K562 (cell line): ENCODE data around the gene KRTAP5-6. TPM values are rescaled to one million over a fixed set of nuclear protein-coding genes. Genes with fewer than 3 reads are reported as not detected.

Experiments used
- ATAC-seq: fragments of 200-7000 bp; cut with Tn5 transposase; 3 replicates; pipeline ENCODE4 v1.9.1; 2020; ENCODE audit warnings: moderate library complexity
- BruUV-seq: library from RNA; stranded (reverse); fragments of 400-500 nt; replicated peaks from 2 replicates; lab custom pipeline; 2021; lab: Mats Ljungman, UMichigan
- CTCF ChIA-PET: fragments of 300-600 bp; formaldehyde crosslinking; extraction: SDS; loops from one replicate; lab custom pipeline; 2021; ENCODE audit warnings: low intra/inter-chr PET ratio; lab: Yijun Ruan, JAX
- POLR2A ChIA-PET: fragments of 300-600, 350-650 bp; sonication (Branson Sonifier 250); formaldehyde crosslinking; extraction: SDS; loops from one replicate; lab custom pipeline; 2021; ENCODE audit warnings: antibody characterized with exemption, inconsistent platforms; lab: Yijun Ruan, JAX
- DNase-seq, 4 experiments: peaks; one replicate each; pipeline versions ENCODE4 v3.0.0 to v3.0.0-alpha.2; 2011 to 2018; ENCODE audit warnings: low spot score in 3 of 4, mixed read lengths in 3 of 4; ENCODE audit errors: extremely low read depth in 1 of 4
- FAIRE-seq: peaks from 2 replicates; lab custom pipeline; 2011; peaks lifted over from hg19 to GRCh38; lab: Jason Lieb, UNC
- H2AFZ ChIP-seq: 2 replicates; pipeline ENCODE4 v1.6.0; 2011; ENCODE audit warnings: low read depth, low read length, control low read depth, inconsistent platforms
- H3K27ac ChIP-seq: fragments of 200-600 bp; 3 replicates; pipeline ENCODE4 v1.8.0; 2011; ENCODE audit warnings: low read depth, mild to moderate bottlenecking, control low read depth, inconsistent platforms, low read length, moderate library complexity, mixed read lengths; ENCODE audit errors: extremely low read depth
- H3K27me3 ChIP-seq, 2 experiments: fragments of 300-600 bp in 1 of 2; 2 replicates in 1 of 2; 3 replicates in 1 of 2; pipeline versions ENCODE4 v1.6.0 to v1.8.0; 2011; ENCODE audit warnings: inconsistent platforms in 2 of 2, low read length in 2 of 2, mild to moderate bottlenecking in 1 of 2, mixed read lengths in 1 of 2, moderate library complexity in 1 of 2; ENCODE audit not compliant: control insufficient read depth in 2 of 2, insufficient read depth in 2 of 2
- H3K36me3 ChIP-seq: fragments of 300-600 bp; 3 replicates; pipeline ENCODE4 v1.8.0; 2011; ENCODE audit warnings: mild to moderate bottlenecking, low read length, inconsistent platforms; ENCODE audit not compliant: control insufficient read depth, insufficient read depth
- H3K4me1 ChIP-seq, 2 experiments: fragments of 200-600 bp in 1 of 2; replicated peaks in 1 of 2; 2 replicates in 1 of 2; 3 replicates in 1 of 2; pipeline versions ENCODE4 v1.5.1 to v1.8.0; 2011; ENCODE audit warnings: inconsistent platforms in 2 of 2, low read length in 2 of 2, mild to moderate bottlenecking in 1 of 2, mixed read lengths in 1 of 2, moderate library complexity in 1 of 2; ENCODE audit not compliant: control insufficient read depth in 2 of 2, insufficient read depth in 2 of 2
- H3K4me2 ChIP-seq: 2 replicates; pipeline ENCODE4 v1.6.1; 2011; ENCODE audit warnings: low read length, control low read depth, inconsistent platforms, mixed read lengths; ENCODE audit not compliant: insufficient read depth
- H3K4me3 ChIP-seq: fragments of 200-600 bp; sonication (generic), shearing (Covaris generic); 2 replicates; pipeline ENCODE4 v1.5.1; 2016; ENCODE audit warnings: control low read depth, inconsistent platforms
- H3K79me2 ChIP-seq: fragments of 200-600 bp; 3 replicates; pipeline ENCODE4 v1.8.0; 2011; ENCODE audit warnings: low read length, inconsistent platforms; ENCODE audit not compliant: control insufficient read depth, insufficient read depth
- H3K9ac ChIP-seq, 2 experiments: 2 replicates each; pipeline versions ENCODE4 v1.6.0 to v1.6.1; 2011; ENCODE audit warnings: low read depth in 2 of 2, low read length in 2 of 2, control low read depth in 1 of 2, inconsistent platforms in 1 of 2, mild to moderate bottlenecking in 1 of 2, mixed read lengths in 1 of 2; ENCODE audit not compliant: insufficient read depth in 1 of 2
- H3K9me1 ChIP-seq: one replicate; pipeline ENCODE4 v1.6.0; 2011; ENCODE audit warnings: inconsistent platforms, mild to moderate bottlenecking, low read length, moderate library complexity; ENCODE audit not compliant: control insufficient read depth, insufficient read depth
- H3K9me3 ChIP-seq: replicated peaks from 2 replicates; pipeline ENCODE4 v1.5.1; 2011; ENCODE audit warnings: low read depth, low read length, inconsistent platforms; ENCODE audit not compliant: control insufficient read depth, insufficient read depth
- H4K20me1 ChIP-seq: replicated peaks from 2 replicates; pipeline ENCODE4 v1.6.1; 2011; ENCODE audit warnings: low read length, inconsistent platforms, mixed read lengths; ENCODE audit not compliant: control insufficient read depth, insufficient read depth
- FOSL1 ChIP-seq: fragments of 200-800 bp; sonication (Bioruptor generic); conservative IDR thresholded peaks from 2 replicates; pipeline ENCODE4 v1.6.1; 2016; ENCODE audit warnings: missing genetic modification characterization, missing compliant biosample characterization
- MAFF ChIP-seq: IDR thresholded peaks from 2 replicates; pipeline ENCODE4 v1.6.1; 2012; ENCODE audit warnings: low read length, improper control_type of control experiment
- MAFK ChIP-seq: IDR thresholded peaks from 2 replicates; pipeline ENCODE4 v1.6.1; 2011; ENCODE audit warnings: low read length, improper control_type of control experiment
- NFE2 ChIP-seq: IDR thresholded peaks from 2 replicates; pipeline ENCODE4 v1.6.1; 2014; ENCODE audit warnings: antibody characterized with exemption, low read depth
- NFE2L1 ChIP-seq: fragments of 450-650 bp; IDR thresholded peaks from 2 replicates; pipeline ENCODE4 v1.6.1; 2016; ENCODE audit warnings: missing genetic modification characterization, low read depth, mild to moderate bottlenecking, missing compliant biosample characterization, moderate library complexity, borderline replicate concordance
- NR4A1 ChIP-seq, 2 experiments: fragments of 250-450 bp in 1 of 2; fragments of 450-650 bp in 1 of 2; sonication (Bioruptor Pico) in 1 of 2; IDR thresholded peaks; 2 replicates each; pipeline versions ENCODE4 v1.4.0 to v1.6.1; 2016 to 2020; ENCODE audit warnings: mild to moderate bottlenecking in 2 of 2, missing compliant biosample characterization in 1 of 2, missing genetic modification characterization in 1 of 2, moderate library complexity in 1 of 2
- ZFX ChIP-seq: sonication (generic); formaldehyde crosslinking; IDR thresholded peaks from 2 replicates; pipeline ENCODE4 v1.8.0; 2022; ENCODE audit warnings: mild to moderate bottlenecking, missing genetic modification reagents, moderate library complexity
- ZNF316 ChIP-seq: fragments of 450-650 bp; IDR thresholded peaks from 2 replicates; pipeline ENCODE4 v1.6.1; 2016
- WGBS: fragments of 100-300 bp; shearing (Covaris generic); methylation state at CpG from one replicate; pipeline ENCODE4 v1.1.6; 2016; ENCODE audit warnings: low coverage, mixed read lengths; ENCODE audit not compliant: insufficient coverage; ENCODE audit errors: missing lambda C conversion rate; 5-methylcytosine and 5-hydroxymethylcytosine counted together
- in situ Hi-C: fragments of 300-500 bp; cut with MboI; formaldehyde crosslinking; loops from 4 replicates; pipeline ENCODE4 v1.15.0; 2018; ENCODE audit warnings: inconsistent platforms, mixed read lengths
- intact Hi-C: fragments of 100-400 bp; cut with micrococcal nuclease; formaldehyde crosslinking; loops from 2 replicates; pipeline ENCODE4 v1.14.2; 2022
- polyA plus RNA-seq, 8 experiments: library from polyadenylated mRNA; depleted of rRNA in 4 of 8; stranded (reverse) in 5 of 8; unstranded in 3 of 8; fragments of >200 nt; fragmentation: Nextera tagmentation in 2 of 8; fragmentation: Illumina TruSeq in 1 of 8; extraction: Ambion mirVana in 2 of 8; extraction: Trizol in 1 of 8; gene quantifications; 2 replicates each; pipeline versions ENCODE4 v1.2.1 to v1.2.3, GENCODE V29; 2011 to 2014; ENCODE audit warnings: inconsistent platforms in 1 of 8, missing spikeins in 1 of 8
- total RNA-seq, 7 experiments: library from RNA; depleted of rRNA in 6 of 7; stranded (reverse); fragments of >200 nt in 6 of 7; fragmentation: Illumina TruSeq in 2 of 7; extraction: Trizol in 2 of 7; gene quantifications; 2 replicates each; pipeline versions ENCODE4 v1.2.1 to v1.2.3, GENCODE V29; 2011 to 2021; ENCODE audit warnings: low replicate concordance in 1 of 7

The KRTAP5-6 gene
- total and polyA plus RNA-seq, 9 of the 15 experiments (the other 6 are each of a cell fraction or from before 2014, with no cell fraction given) = not detected

GRCh38 chr11:1729692-1730011 lies 32.7 kb downstream of the KRTAP5-6 start:
- no peaks in the 10 kb centered on the region for H3K9me1 ChIP-seq
- H3K36me3 ChIP-seq = no peaks in the 10 kb centered on the region
- no peak overlapping the region for H2AFZ ChIP-seq
- DNase-seq (no peak), ATAC-seq (no peak; the same call in 2 of the 3 replicates), FAIRE-seq (no peak)
- in situ Hi-C loops = loop anchor here (5.0 kb wide), 1 partner anchor 33 kb away; the partner anchor contains the start of gene CTSD
- 3% methylated on average over 9 of the region's 9 CpGs for WGBS
- BruUV-seq = no TSS peak
- CTCF ChIA-PET = no interaction called here
- peaks cover 7% of the 10 kb centered on the region; the same call in 1 of the 2 replicates for H3K9me3 ChIP-seq
- intact Hi-C loops = no loop called here
- H3K27ac ChIP-seq = no peak overlapping the region
- H3K27me3 ChIP-seq = peaks cover 22 to 66% of the 10 kb centered on the region in 2 experiments
- H3K4me3 ChIP-seq = no peak overlapping the region
- no peaks in the 10 kb centered on the region for H3K79me2 ChIP-seq
- no peaks in the 10 kb centered on the region; a peak in 2 of 5 replicates for H3K4me1 ChIP-seq
- H3K9ac ChIP-seq = no peak overlapping the region; a peak in 1 of 4 replicates
- POLR2A ChIA-PET = interaction anchor here (0.7 kb wide), 1 partner anchor 367 kb away, joined by 3 read pairs; no protein-coding TSS in a partner anchor
- H4K20me1 ChIP-seq = no peaks in the 10 kb centered on the region
- peak overlapping the region; percentile 60 for H3K4me2 ChIP-seq
- TF ChIP-seq FOSL1 (tag) (peak; percentile 30; the same call in 1 of the 2 replicates), ZFX (CRISPR knock-in tag) (no peak), NFE2L1 (tag) (peak; percentile 70), MAFF (peak; percentile 32; the same call in 1 of the 2 replicates), ZNF316 (peak; percentile 69; the same call in 1 of the 2 replicates), NR4A1 (CRISPR knock-in tag; IDR thresholded peaks at IDR 0.05) (no peak), NR4A1 (tag; IDR thresholded peaks at IDR 0.05) (no peak), NFE2 (peak; percentile 80), MAFK (peak; percentile 54; the same call in 1 of the 2 replicates)
